GM23248 (cell line): ENCODE measurements around the gene AGL.

Experiments
- EZH2 ChIP-seq: fragments of 200-600 bp; sonication (generic); IDR thresholded peaks from 2 replicates; pipeline ENCODE4 v1.6.1; 2018; ENCODE audit warnings: antibody characterized with exemption, mild to moderate bottlenecking; ENCODE audit not compliant: insufficient read depth, poor library complexity, severe bottlenecking
- EZH2phosphoT487 ChIP-seq: fragments of 200-600 bp; sonication (generic); IDR thresholded peaks from 2 replicates; pipeline ENCODE4 v1.6.1; 2018; ENCODE audit warnings: antibody characterized with exemption, moderate library complexity, mild to moderate bottlenecking, low read depth; ENCODE audit not compliant: insufficient read depth

- no peak for TF ChIP-seq EZH2
- TF ChIP-seq EZH2phosphoT487 = no peak
Measured at GRCh38 chr1:99952522-99952921, 102.4 kb downstream of the AGL start.
